Measurements from ENCODE around the gene RAB31.

The RAB31 gene

DNA sequence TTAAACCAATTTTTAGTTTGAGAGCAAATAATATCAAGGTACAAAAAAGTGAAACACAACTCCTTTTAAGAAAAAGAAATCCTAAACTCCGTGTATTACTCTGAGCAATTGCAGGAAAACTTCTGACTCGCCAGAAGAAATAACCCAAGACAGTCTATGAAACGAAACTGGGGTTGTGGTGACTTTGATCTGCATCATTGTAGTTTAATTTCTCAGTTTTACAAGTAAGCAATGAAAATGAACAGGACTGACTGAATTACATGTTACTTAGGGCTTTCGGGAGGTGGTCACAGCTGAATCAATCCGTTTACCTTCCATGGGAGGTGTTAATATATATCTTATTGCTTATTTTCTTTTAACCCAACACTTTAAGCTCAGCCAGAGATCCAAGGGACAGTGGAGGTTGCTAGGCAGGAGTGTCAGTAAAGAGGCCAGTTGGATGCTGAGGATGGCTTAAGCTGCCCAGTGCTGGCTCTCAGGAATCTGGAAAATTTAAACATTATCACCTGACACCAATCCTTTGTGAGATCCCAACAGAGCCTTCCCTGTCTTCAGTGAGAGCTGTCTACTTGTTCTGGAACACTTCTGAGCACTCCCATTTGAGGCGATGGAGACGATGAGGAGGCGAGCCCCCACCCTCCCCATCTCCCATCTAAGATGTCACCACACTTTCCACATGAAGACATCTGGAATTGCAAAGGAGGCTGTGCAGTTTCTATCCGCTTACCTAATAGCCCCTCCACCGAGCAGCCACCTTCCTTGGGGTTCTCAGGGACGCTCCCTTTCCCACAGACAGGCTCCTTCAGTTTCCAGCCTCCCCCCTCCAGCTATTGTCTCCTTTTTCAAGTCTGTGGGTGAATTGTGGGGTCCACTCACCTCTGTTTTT, 3.6 kb upstream of the RAB31 start:
- H3K27me3 ChIP-seq (ENCODE audit: control insufficient read depth, insufficient read depth, low read length): peaks cover 7% of the 10 kb centered on the region; the same call in 1 of the 2 replicates
- H3K4me3 ChIP-seq (ENCODE audit: low read length): no peak overlapping the region
- H3K36me3 ChIP-seq (ENCODE audit: control insufficient read depth, insufficient read depth, low read length): no peaks in the 10 kb centered on the region
- H3K4me1 ChIP-seq (ENCODE audit: control insufficient read depth, insufficient read depth, low read length): peaks cover 1% of the 10 kb centered on the region; the same call in 1 of the 2 replicates
- H3K27ac ChIP-seq (ENCODE audit: low read length): no peak overlapping the region
- DNase-seq (ENCODE audit: low read depth, low spot score): no peak
- no CpG with 5 or more reads among the region's 11 CpGs for WGBS (ENCODE audit: insufficient coverage, insufficient read length)
- no peaks in the 10 kb centered on the region for H3K9me3 ChIP-seq (ENCODE audit: control insufficient read depth, insufficient read depth, low read length)

DNA sequence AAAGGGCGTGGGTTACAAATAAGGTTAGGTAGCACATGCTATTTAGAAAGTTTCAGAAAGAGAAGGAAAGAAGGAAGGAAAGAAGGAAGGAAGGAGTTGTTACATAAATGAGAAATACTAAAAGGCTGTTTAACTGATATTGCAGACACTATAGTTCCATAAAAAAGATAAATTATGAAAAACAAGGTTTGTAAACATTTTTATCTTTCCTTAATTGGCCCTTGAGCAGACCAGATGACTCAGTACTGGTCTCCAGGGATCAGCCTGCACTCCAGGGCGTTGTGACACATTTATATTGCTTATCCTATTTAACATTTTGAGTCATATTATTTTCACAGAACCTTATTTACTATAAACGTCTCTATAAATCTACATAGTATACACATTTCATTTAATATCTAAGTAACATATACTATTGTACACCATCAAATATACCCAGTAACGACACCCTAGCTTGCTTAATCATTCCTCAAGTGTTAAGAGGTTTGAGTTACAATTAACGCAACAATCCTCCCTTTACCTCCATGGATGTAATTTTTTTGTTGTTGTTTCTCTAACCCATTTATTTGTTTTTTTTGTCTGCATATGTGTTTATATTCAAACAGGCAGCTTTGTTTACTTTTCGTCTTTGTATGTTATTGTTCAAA, 2.8 kb upstream of the RAB31 start:
- no peak overlapping the region for H3K27ac ChIP-seq (ENCODE audit: low read length)
- H3K27me3 ChIP-seq (ENCODE audit: control insufficient read depth, insufficient read depth, low read length): peaks cover 7% of the 10 kb centered on the region; the same call in 1 of the 2 replicates
- H3K4me1 ChIP-seq (ENCODE audit: control insufficient read depth, insufficient read depth, low read length): peaks cover 1% of the 10 kb centered on the region; the same call in 1 of the 2 replicates
- H3K9me3 ChIP-seq (ENCODE audit: control insufficient read depth, insufficient read depth, low read length): no peaks in the 10 kb centered on the region
- no peak overlapping the region for H3K4me3 ChIP-seq (ENCODE audit: low read length)
- no peaks in the 10 kb centered on the region for H3K36me3 ChIP-seq (ENCODE audit: control insufficient read depth, insufficient read depth, low read length)
- 100% methylated on average over 1 of the region's 6 CpGs for WGBS (ENCODE audit: insufficient coverage, insufficient read length)
- DNase-seq (ENCODE audit: low read depth, low spot score): no peak

GRCh38 chr18:9706081-9706935, 1.8 kb upstream of the RAB31 start:
- H3K4me3 ChIP-seq (ENCODE audit: low read length): no peak overlapping the region
- WGBS (ENCODE audit: insufficient coverage, insufficient read length): no CpG with 5 or more reads among the region's 12 CpGs
- peaks cover 7% of the 10 kb centered on the region; the same call in 1 of the 2 replicates for H3K27me3 ChIP-seq (ENCODE audit: control insufficient read depth, insufficient read depth, low read length)
- H3K9me3 ChIP-seq (ENCODE audit: control insufficient read depth, insufficient read depth, low read length): no peaks in the 10 kb centered on the region
- H3K36me3 ChIP-seq (ENCODE audit: control insufficient read depth, insufficient read depth, low read length): no peaks in the 10 kb centered on the region
- peaks cover 1% of the 10 kb centered on the region; the same call in 1 of the 2 replicates for H3K4me1 ChIP-seq (ENCODE audit: control insufficient read depth, insufficient read depth, low read length)
- no peak overlapping the region for H3K27ac ChIP-seq (ENCODE audit: low read length)
- no peak for DNase-seq (ENCODE audit: low read depth, low spot score)

DNA sequence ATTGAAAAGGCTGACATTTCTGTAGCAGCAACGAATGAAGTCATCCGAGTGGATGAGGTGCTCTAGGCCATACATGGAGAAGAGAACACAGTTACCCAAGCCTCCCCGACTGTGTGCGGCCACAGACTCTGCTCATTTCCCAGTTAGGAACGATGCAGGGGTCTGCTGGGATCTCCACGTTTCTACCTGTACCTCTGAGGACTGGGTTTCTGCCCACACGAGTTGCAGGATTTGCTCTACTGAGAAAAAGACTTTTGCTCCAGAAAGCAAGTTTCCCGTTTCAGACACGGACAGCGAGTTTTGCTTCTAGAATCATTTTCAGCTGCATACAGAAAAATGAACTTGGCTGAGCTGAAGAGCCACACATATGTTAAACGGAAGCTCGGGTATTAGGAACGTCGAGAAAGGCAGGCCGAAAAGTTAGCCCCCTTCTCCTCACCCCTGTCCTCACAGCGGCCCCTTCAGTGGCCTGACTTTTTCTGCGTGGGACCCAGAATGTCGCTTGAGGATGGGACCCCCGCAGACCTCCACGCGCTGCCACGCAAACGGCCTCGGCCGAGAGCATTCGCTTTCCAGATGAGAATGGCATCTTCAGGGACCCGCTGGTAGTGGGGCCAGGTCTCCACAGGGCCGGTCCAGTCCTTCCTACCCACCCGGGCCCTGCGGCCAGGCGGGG, 582 bp upstream of the RAB31 start:
- DNase-seq (ENCODE audit: low read depth, low spot score): no peak
- Histone ChIP-seq H3K4me3 (ENCODE audit: low read length) (peak overlapping the region; percentile 57; the same call in 1 of the 2 replicates), H3K27ac (ENCODE audit: low read length) (no peak overlapping the region), H3K36me3 (ENCODE audit: control insufficient read depth, insufficient read depth, low read length) (no peaks in the 10 kb centered on the region), H3K4me1 (ENCODE audit: control insufficient read depth, insufficient read depth, low read length) (peaks cover 4% of the 10 kb centered on the region), H3K27me3 (ENCODE audit: control insufficient read depth, insufficient read depth, low read length) (peaks cover 7% of the 10 kb centered on the region; the same call in 1 of the 2 replicates), H3K9me3 (ENCODE audit: control insufficient read depth, insufficient read depth, low read length) (no peaks in the 10 kb centered on the region)
- WGBS (ENCODE audit: insufficient coverage, insufficient read length): no CpG with 5 or more reads among the region's 31 CpGs

- no CpG with 5 or more reads among the region's 84 CpGs for WGBS (ENCODE audit: insufficient coverage, insufficient read length)
- H3K4me3 ChIP-seq (ENCODE audit: low read length): peak overlapping the region; percentile 57; the same call in 1 of the 2 replicates
- no peaks in the 10 kb centered on the region for H3K36me3 ChIP-seq (ENCODE audit: control insufficient read depth, insufficient read depth, low read length)
- DNase-seq (ENCODE audit: low read depth, low spot score): no peak
- peaks cover 7% of the 10 kb centered on the region; the same call in 1 of the 2 replicates for H3K27me3 ChIP-seq (ENCODE audit: control insufficient read depth, insufficient read depth, low read length)
- H3K4me1 ChIP-seq (ENCODE audit: control insufficient read depth, insufficient read depth, low read length): peaks cover 4% of the 10 kb centered on the region
- H3K27ac ChIP-seq (ENCODE audit: low read length): no peak overlapping the region
- no peaks in the 10 kb centered on the region for H3K9me3 ChIP-seq (ENCODE audit: control insufficient read depth, insufficient read depth, low read length)
Measured at GRCh38 chr18:9708434-9709303, 568 bp downstream of the RAB31 start.

DNA sequence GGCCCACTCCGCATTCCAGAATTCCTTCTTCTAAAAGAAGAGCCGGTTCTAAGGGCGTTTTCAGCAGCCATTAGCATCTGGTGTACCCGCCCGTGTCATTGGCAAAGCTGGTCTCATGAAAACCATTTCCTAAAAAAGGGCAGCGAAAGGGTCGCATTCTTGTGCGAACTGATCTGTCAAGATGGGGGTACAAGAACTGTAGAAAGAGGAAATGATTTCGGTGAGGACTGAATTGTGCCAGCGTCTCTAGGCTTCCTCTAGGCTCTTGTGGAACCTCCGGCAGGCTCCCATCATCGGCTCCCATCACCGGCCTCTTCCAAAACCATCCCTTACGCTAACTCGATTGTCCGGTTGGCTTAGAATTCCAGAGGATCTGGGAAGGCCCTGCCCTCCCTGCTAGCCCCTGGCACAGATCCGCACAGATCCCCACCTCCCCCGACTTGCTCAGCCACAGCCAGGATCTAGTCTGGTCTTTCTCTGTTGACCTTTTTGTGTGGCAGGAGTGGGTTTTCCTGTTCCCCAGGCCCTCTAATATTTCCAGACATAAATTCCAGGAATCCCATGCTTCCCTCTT, 1.3 kb downstream of the RAB31 start:
- peak overlapping the region; percentile 57; the same call in 1 of the 2 replicates for H3K4me3 ChIP-seq (ENCODE audit: low read length)
- H3K27ac ChIP-seq (ENCODE audit: low read length): no peak overlapping the region
- H3K4me1 ChIP-seq (ENCODE audit: control insufficient read depth, insufficient read depth, low read length): peaks cover 4% of the 10 kb centered on the region

GRCh38 chr18:9710037-9710436, 1.9 kb downstream of the RAB31 start:
- H3K9me3 ChIP-seq (ENCODE audit: control insufficient read depth, insufficient read depth, low read length): no peaks in the 10 kb centered on the region
- peaks cover 3% of the 10 kb centered on the region for H3K4me1 ChIP-seq (ENCODE audit: control insufficient read depth, insufficient read depth, low read length)
- no peak overlapping the region for H3K4me3 ChIP-seq (ENCODE audit: low read length)
- H3K27ac ChIP-seq (ENCODE audit: low read length): no peak overlapping the region
- no peak for DNase-seq (ENCODE audit: low read depth, low spot score)
- no peaks in the 10 kb centered on the region for H3K36me3 ChIP-seq (ENCODE audit: control insufficient read depth, insufficient read depth, low read length)
- no CpG with 5 or more reads among the region's 4 CpGs for WGBS (ENCODE audit: insufficient coverage, insufficient read length)
- H3K27me3 ChIP-seq (ENCODE audit: control insufficient read depth, insufficient read depth, low read length): peaks cover 7% of the 10 kb centered on the region; the same call in 1 of the 2 replicates

More for the DNA sequence above, 1.3 kb downstream of the RAB31 start:
- no CpG with 5 or more reads among the region's 18 CpGs for WGBS (ENCODE audit: insufficient coverage, insufficient read length)
- no peaks in the 10 kb centered on the region for H3K9me3 ChIP-seq (ENCODE audit: control insufficient read depth, insufficient read depth, low read length)
- peaks cover 7% of the 10 kb centered on the region; the same call in 1 of the 2 replicates for H3K27me3 ChIP-seq (ENCODE audit: control insufficient read depth, insufficient read depth, low read length)
- DNase-seq (ENCODE audit: low read depth, low spot score): no peak
- H3K36me3 ChIP-seq (ENCODE audit: control insufficient read depth, insufficient read depth, low read length): no peaks in the 10 kb centered on the region

- WGBS (ENCODE audit: insufficient coverage, insufficient read length): no CpG with 5 or more reads among the region's 7 CpGs
- H3K36me3 ChIP-seq (ENCODE audit: control insufficient read depth, insufficient read depth, low read length): no peaks in the 10 kb centered on the region
- H3K27ac ChIP-seq (ENCODE audit: low read length): no peak overlapping the region
- no peak for DNase-seq (ENCODE audit: low read depth, low spot score)
- H3K9me3 ChIP-seq (ENCODE audit: control insufficient read depth, insufficient read depth, low read length): no peaks in the 10 kb centered on the region
- H3K27me3 ChIP-seq (ENCODE audit: control insufficient read depth, insufficient read depth, low read length): peaks cover 7% of the 10 kb centered on the region; the same call in 1 of the 2 replicates
- H3K4me1 ChIP-seq (ENCODE audit: control insufficient read depth, insufficient read depth, low read length): peaks cover 3% of the 10 kb centered on the region
- no peak overlapping the region for H3K4me3 ChIP-seq (ENCODE audit: low read length)
Measured at GRCh38 chr18:9711361-9712129, 3.4 kb downstream of the RAB31 start.

Measured in iPS DF 6.9 (cell line).